ENCODE results near the gene UBE2M.

UBE2M gene

GRCh38 chr19:58522709-58523108 lies 35.7 kb downstream of the UBE2M start:
- no peak overlapping the region for H3K4me3 ChIP-seq (ENCODE audit: low read depth, low read length)
- no peak overlapping the region for H3K9ac ChIP-seq (ENCODE audit: low read depth, low read length)
- no peak overlapping the region for H3K27ac ChIP-seq (ENCODE audit: low read depth, low read length)
- H3K9me3 ChIP-seq (ENCODE audit: control insufficient read depth, insufficient read depth, low read length) = no peaks in the 10 kb centered on the region
- H3K4me1 ChIP-seq (ENCODE audit: control insufficient read depth, insufficient read depth, low read length) = peaks cover 22% of the 10 kb centered on the region
- H3K27me3 ChIP-seq (ENCODE audit: control insufficient read depth, insufficient read depth, low read length) = no peaks in the 10 kb centered on the region
- no peaks in the 10 kb centered on the region for H3K36me3 ChIP-seq (ENCODE audit: control insufficient read depth, insufficient read depth, low read length)

GRCh38 chr19:58521651-58522050 lies 36.8 kb downstream of the UBE2M start:
- Histone ChIP-seq H3K9me3 (ENCODE audit: control insufficient read depth, insufficient read depth, low read length) (no peaks in the 10 kb centered on the region), H3K27me3 (ENCODE audit: control insufficient read depth, insufficient read depth, low read length) (no peaks in the 10 kb centered on the region), H3K4me3 (ENCODE audit: low read depth, low read length) (no peak overlapping the region), H3K9ac (ENCODE audit: low read depth, low read length) (no peak overlapping the region), H3K36me3 (ENCODE audit: control insufficient read depth, insufficient read depth, low read length) (peaks cover 3% of the 10 kb centered on the region; the same call in 1 of the 2 replicates), H3K4me1 (ENCODE audit: control insufficient read depth, insufficient read depth, low read length) (peaks cover 22% of the 10 kb centered on the region), H3K27ac (ENCODE audit: low read depth, low read length) (no peak overlapping the region)

GRCh38 chr19:58520257-58520599 lies 38.2 kb downstream of the UBE2M start:
- H3K27me3 ChIP-seq (ENCODE audit: control insufficient read depth, insufficient read depth, low read length) = no peaks in the 10 kb centered on the region
- no peaks in the 10 kb centered on the region for H3K9me3 ChIP-seq (ENCODE audit: control insufficient read depth, insufficient read depth, low read length)
- H3K4me1 ChIP-seq (ENCODE audit: control insufficient read depth, insufficient read depth, low read length) = peaks cover 23% of the 10 kb centered on the region
- H3K9ac ChIP-seq (ENCODE audit: low read depth, low read length) = peak overlapping the region; percentile 94
- peaks cover 3% of the 10 kb centered on the region; the same call in 1 of the 2 replicates for H3K36me3 ChIP-seq (ENCODE audit: control insufficient read depth, insufficient read depth, low read length)
- peak overlapping the region; percentile 71 for H3K4me3 ChIP-seq (ENCODE audit: low read depth, low read length)
- H3K27ac ChIP-seq (ENCODE audit: low read depth, low read length) = peak overlapping the region; percentile 99

- Histone ChIP-seq H3K27me3 (ENCODE audit: control insufficient read depth, insufficient read depth, low read length) (no peaks in the 10 kb centered on the region), H3K4me3 (ENCODE audit: low read depth, low read length) (peak within 1 kb of the TSS; percentile 71), H3K36me3 (ENCODE audit: control insufficient read depth, insufficient read depth, low read length) (peaks cover 3% of the 10 kb centered on the region; the same call in 1 of the 2 replicates), H3K4me1 (ENCODE audit: control insufficient read depth, insufficient read depth, low read length) (peaks cover 24% of the 10 kb centered on the region), H3K9me3 (ENCODE audit: control insufficient read depth, insufficient read depth, low read length) (no peaks in the 10 kb centered on the region), H3K27ac (ENCODE audit: low read depth, low read length) (peak within 1 kb of the TSS; percentile 99), H3K9ac (ENCODE audit: low read depth, low read length) (peak within 1 kb of the TSS; percentile 94)
These were observed 38.8 kb downstream of the UBE2M start, which contains the start of gene ZBTB45 for GRCh38 chr19:58519355-58520256. ZBTB45 (minus strand) TSS chr19:58519810; CDS start chr19:58517673, 2,137 bp downstream.

GRCh38 chr19:58519087-58519354 lies 39.4 kb downstream of the UBE2M start:
- H3K27me3 ChIP-seq (ENCODE audit: control insufficient read depth, insufficient read depth, low read length) = no peaks in the 10 kb centered on the region
- H3K4me3 ChIP-seq (ENCODE audit: low read depth, low read length) = peak overlapping the region; percentile 71
- no peaks in the 10 kb centered on the region for H3K9me3 ChIP-seq (ENCODE audit: control insufficient read depth, insufficient read depth, low read length)
- H3K9ac ChIP-seq (ENCODE audit: low read depth, low read length) = peak overlapping the region; percentile 94
- peaks cover 27% of the 10 kb centered on the region for H3K4me1 ChIP-seq (ENCODE audit: control insufficient read depth, insufficient read depth, low read length)
- H3K27ac ChIP-seq (ENCODE audit: low read depth, low read length) = peak overlapping the region; percentile 99
- peaks cover 3% of the 10 kb centered on the region; the same call in 1 of the 2 replicates for H3K36me3 ChIP-seq (ENCODE audit: control insufficient read depth, insufficient read depth, low read length)

GRCh38 chr19:58518256-58519086 lies 39.9 kb downstream of the UBE2M start:
- Histone ChIP-seq H3K4me1 (ENCODE audit: control insufficient read depth, insufficient read depth, low read length) (peaks cover 27% of the 10 kb centered on the region), H3K9ac (ENCODE audit: low read depth, low read length) (peak overlapping the region; percentile 94), H3K27ac (ENCODE audit: low read depth, low read length) (peak overlapping the region; percentile 99), H3K4me3 (ENCODE audit: low read depth, low read length) (peak overlapping the region; percentile 71), H3K9me3 (ENCODE audit: control insufficient read depth, insufficient read depth, low read length) (no peaks in the 10 kb centered on the region), H3K27me3 (ENCODE audit: control insufficient read depth, insufficient read depth, low read length) (no peaks in the 10 kb centered on the region), H3K36me3 (ENCODE audit: control insufficient read depth, insufficient read depth, low read length) (peaks cover 3% of the 10 kb centered on the region; the same call in 1 of the 2 replicates)

GRCh38 chr19:58516964-58517833 lies 41.2 kb downstream of the UBE2M start:
- H3K4me3 ChIP-seq (ENCODE audit: low read depth, low read length) = no peak overlapping the region

GRCh38 chr19:58516246-58516836 lies 42.1 kb downstream of the UBE2M start:
- Histone ChIP-seq H3K27me3 (ENCODE audit: control insufficient read depth, insufficient read depth, low read length) (no peaks in the 10 kb centered on the region), H3K9ac (ENCODE audit: low read depth, low read length) (no peak overlapping the region), H3K36me3 (ENCODE audit: control insufficient read depth, insufficient read depth, low read length) (peaks cover 3% of the 10 kb centered on the region; the same call in 1 of the 2 replicates), H3K9me3 (ENCODE audit: control insufficient read depth, insufficient read depth, low read length) (no peaks in the 10 kb centered on the region), H3K4me3 (ENCODE audit: low read depth, low read length) (no peak overlapping the region), H3K27ac (ENCODE audit: low read depth, low read length) (peak overlapping the region; percentile 89), H3K4me1 (ENCODE audit: control insufficient read depth, insufficient read depth, low read length) (peaks cover 24% of the 10 kb centered on the region)

More at GRCh38 chr19:58516964-58517833, 41.2 kb downstream of the UBE2M start:
- H3K36me3 ChIP-seq (ENCODE audit: control insufficient read depth, insufficient read depth, low read length) = peaks cover 3% of the 10 kb centered on the region; the same call in 1 of the 2 replicates
- H3K4me1 ChIP-seq (ENCODE audit: control insufficient read depth, insufficient read depth, low read length) = peaks cover 24% of the 10 kb centered on the region
- H3K9ac ChIP-seq (ENCODE audit: low read depth, low read length) = no peak overlapping the region
- no peaks in the 10 kb centered on the region for H3K27me3 ChIP-seq (ENCODE audit: control insufficient read depth, insufficient read depth, low read length)
- H3K27ac ChIP-seq (ENCODE audit: low read depth, low read length) = no peak overlapping the region
- no peaks in the 10 kb centered on the region for H3K9me3 ChIP-seq (ENCODE audit: control insufficient read depth, insufficient read depth, low read length)

- Histone ChIP-seq H3K4me3 (ENCODE audit: low read depth, low read length) (peak overlapping the region; percentile 2; the same call in 1 of the 2 replicates), H3K9ac (ENCODE audit: low read depth, low read length) (no peak overlapping the region), H3K9me3 (ENCODE audit: control insufficient read depth, insufficient read depth, low read length) (no peaks in the 10 kb centered on the region), H3K4me1 (ENCODE audit: control insufficient read depth, insufficient read depth, low read length) (peaks cover 21% of the 10 kb centered on the region), H3K27me3 (ENCODE audit: control insufficient read depth, insufficient read depth, low read length) (no peaks in the 10 kb centered on the region), H3K27ac (ENCODE audit: low read depth, low read length) (peak overlapping the region; percentile 89), H3K36me3 (ENCODE audit: control insufficient read depth, insufficient read depth, low read length) (peaks cover 3% of the 10 kb centered on the region; the same call in 1 of the 2 replicates)
These were observed 43.2 kb downstream of the UBE2M start for GRCh38 chr19:58515259-58515658.

GRCh38 chr19:58514564-58515022 lies 43.8 kb downstream of the UBE2M start:
- Histone ChIP-seq H3K4me1 (ENCODE audit: control insufficient read depth, insufficient read depth, low read length) (peaks cover 20% of the 10 kb centered on the region), H3K27ac (ENCODE audit: low read depth, low read length) (peak overlapping the region; percentile 79), H3K4me3 (ENCODE audit: low read depth, low read length) (peak overlapping the region; percentile 62)

More at GRCh38 chr19:58514564-58515022, 43.8 kb downstream of the UBE2M start:
- no peaks in the 10 kb centered on the region for H3K27me3 ChIP-seq (ENCODE audit: control insufficient read depth, insufficient read depth, low read length)
- H3K36me3 ChIP-seq (ENCODE audit: control insufficient read depth, insufficient read depth, low read length) = peaks cover 3% of the 10 kb centered on the region; the same call in 1 of the 2 replicates
- H3K9ac ChIP-seq (ENCODE audit: low read depth, low read length) = peak overlapping the region; percentile 32; the same call in 1 of the 2 replicates
- H3K9me3 ChIP-seq (ENCODE audit: control insufficient read depth, insufficient read depth, low read length) = no peaks in the 10 kb centered on the region
